Stimulated activated CD4-positive, alpha-beta T cell treated with anti-CD3 and anti-CD28 coated beads, Interleukin-1b, Interleukin-23, amount 100 ng/mL, for 1 hour (primary cell): ENCODE measurements around the gene DLD.
"Not testable (repeated sequence)": the region's sequence is repeated elsewhere in the genome, so short reads cannot be mapped to it uniquely, and the experiment has no call there.

Experiments
- DNase-seq, 2 donors: peaks; one replicate each; pipeline ENCODE4 v3.0.0-alpha.2; 2020; ENCODE audit warnings: low read depth in 2 of 2

Gene DLD

GRCh38 chr7:107874605-107875446 lies 16.2 kb upstream of the DLD start:
- no peak for DNase-seq

GRCh38 chr7:107876916-107877315 lies 14.1 kb upstream of the DLD start:
- DNase-seq, result no peak

GRCh38 chr7:107877731-107878382 lies 13.1 kb upstream of the DLD start:
- DNase-seq, result no peak

- DNase-seq, result no peak
These were observed 12.3 kb upstream of the DLD start for GRCh38 chr7:107878636-107879035.

GRCh38 chr7:107879400-107880035 lies 11.5 kb upstream of the DLD start:
- DNase-seq, result no peak

- DNase-seq, result no peak
These were observed 8.2 kb upstream of the DLD start for GRCh38 chr7:107882766-107883165.

GRCh38 chr7:107884066-107884818 lies 6.7 kb upstream of the DLD start:
- no peak for DNase-seq

- DNase-seq, result not testable (repeated sequence)
These were observed 3.2 kb upstream of the DLD start for GRCh38 chr7:107887827-107888226.

GRCh38 chr7:107889992-107890391 lies 991 bp upstream of the DLD start:
- DNase-seq, result no peak

- DNase-seq, result no peak
These were observed 456 bp upstream of the DLD start for GRCh38 chr7:107890493-107890961.

- DNase-seq, result no peak
These were observed 818 bp downstream of the DLD start for GRCh38 chr7:107891636-107892366.

- DNase-seq, result not testable (repeated sequence)
These were observed 1.4 kb downstream of the DLD start for GRCh38 chr7:107892367-107892741.

- no peak for DNase-seq
These were observed 8.1 kb downstream of the DLD start for GRCh38 chr7:107898997-107899594.

GRCh38 chr7:107900496-107901015 lies 9.6 kb downstream of the DLD start:
- no peak for DNase-seq

- no peak for DNase-seq
These were observed 11.4 kb downstream of the DLD start for GRCh38 chr7:107902381-107902780.

- DNase-seq, result no peak
These were observed 16.8 kb downstream of the DLD start for GRCh38 chr7:107907790-107908189.

- DNase-seq, result no peak
These were observed 18.5 kb downstream of the DLD start for GRCh38 chr7:107909445-107909844.

GRCh38 chr7:107911981-107912380 lies 21.0 kb downstream of the DLD start:
- no peak for DNase-seq

GRCh38 chr7:107913851-107914250 lies 22.9 kb downstream of the DLD start:
- DNase-seq, result no peak

- DNase-seq, result no peak
These were observed 23.8 kb downstream of the DLD start for GRCh38 chr7:107914831-107915230.

GRCh38 chr7:107915541-107915940 lies 24.6 kb downstream of the DLD start:
- DNase-seq, result no peak
